GM12878 (cell line): ENCODE measurements around the gene ACADVL. TPM values are rescaled to one million over a fixed set of nuclear protein-coding genes. Genes with fewer than 3 reads are reported as not detected.

Source experiments
- FOS ChIP-seq: IDR thresholded peaks from 3 replicates; pipeline ENCODE4 v1.6.1; 2011; ENCODE audit warnings: borderline replicate concordance; ENCODE audit not compliant: insufficient read length; ENCODE audit errors: extremely low read depth
- NFYA ChIP-seq: IDR thresholded peaks from 2 replicates; pipeline ENCODE4 v1.6.1; 2011; ENCODE audit warnings: low read depth, mild to moderate bottlenecking, low read length, improper control_type of control experiment, borderline replicate concordance
- PAX8 ChIP-seq: fragments of 450-650 bp; IDR thresholded peaks from 2 replicates; pipeline ENCODE4 v1.6.1; 2017; ENCODE audit warnings: mild to moderate bottlenecking, moderate library complexity
- SREBF2 ChIP-seq: IDR thresholded peaks from 2 replicates; pipeline ENCODE4 v1.6.1; 2012; ENCODE audit warnings: mild to moderate bottlenecking, low read length
- polyA plus RNA-seq, 11 experiments: library from polyadenylated mRNA; depleted of rRNA in 4 of 11; unstranded in 6 of 11; stranded (reverse) in 5 of 11; fragments of >200 nt; fragmentation: Nextera tagmentation in 4 of 11; fragmentation: Illumina TruSeq in 1 of 11; extraction: Ambion mirVana in 4 of 11; extraction: Trizol in 1 of 11; gene quantifications; 1 replicate in 1 of 11; 2 replicates in 10 of 11; pipeline versions ENCODE4 v1.2.1 to v1.2.3, GENCODE V29; 2011 to 2016; ENCODE audit warnings: inconsistent platforms in 2 of 11, missing spikeins in 2 of 11, low read depth in 1 of 11
- total RNA-seq, 4 experiments: library from RNA; depleted of rRNA in 3 of 4; stranded (reverse); fragments of >200 nt in 3 of 4; fragmentation: Illumina TruSeq in 1 of 4; extraction: Trizol in 1 of 4; gene quantifications; 2 replicates each; pipeline versions ENCODE4 v1.2.1 to v1.2.3, GENCODE V29; 2013 to 2021
- TF ChIP-seq, protein P1 (sequence below): fragments of 450-650 bp; IDR thresholded peaks from 2 replicates; pipeline ENCODE4 v1.6.1; 2017; ENCODE audit warnings: mild to moderate bottlenecking, moderate library complexity
- TF ChIP-seq, protein P2 (sequence below): IDR thresholded peaks from 2 replicates; pipeline ENCODE4 v1.6.1; 2011; ENCODE audit warnings: borderline replicate concordance, low read depth, mild to moderate bottlenecking, moderate library complexity, low read length; ENCODE audit not compliant: insufficient read depth, poor library complexity, severe bottlenecking
- TF ChIP-seq, protein P3 (sequence below): IDR thresholded peaks from 2 replicates; pipeline ENCODE4 v1.6.1; 2012; ENCODE audit warnings: low read depth, low read length, improper control_type of control experiment

ACADVL gene
- total and polyA plus RNA-seq, 10 of the 15 experiments (the other 5 are each of a cell fraction or from before 2014, with no cell fraction given) = 25.4 to 232 (median 180) TPM

DNA sequence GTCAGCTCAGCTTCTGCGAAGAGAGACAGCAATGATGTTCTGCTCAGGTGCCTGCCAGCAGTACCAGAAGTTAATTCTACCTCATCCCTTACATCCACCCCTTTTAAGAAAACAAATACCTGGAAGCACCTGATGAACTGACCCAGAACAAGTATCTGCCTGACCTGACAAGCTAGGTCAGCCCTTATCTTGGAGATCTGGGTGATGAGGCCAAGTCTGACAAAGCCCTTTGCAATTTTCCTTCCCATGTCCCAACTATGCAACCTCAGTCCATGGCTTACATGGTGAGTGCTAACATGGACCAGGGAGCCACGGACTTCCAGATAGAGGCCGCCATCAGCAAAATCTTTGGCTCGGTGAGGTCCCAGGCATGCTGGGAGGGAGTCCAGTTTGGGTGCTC lies 3.6 kb downstream of the ACADVL start (continued):
- TF ChIP-seq, protein P1, sequence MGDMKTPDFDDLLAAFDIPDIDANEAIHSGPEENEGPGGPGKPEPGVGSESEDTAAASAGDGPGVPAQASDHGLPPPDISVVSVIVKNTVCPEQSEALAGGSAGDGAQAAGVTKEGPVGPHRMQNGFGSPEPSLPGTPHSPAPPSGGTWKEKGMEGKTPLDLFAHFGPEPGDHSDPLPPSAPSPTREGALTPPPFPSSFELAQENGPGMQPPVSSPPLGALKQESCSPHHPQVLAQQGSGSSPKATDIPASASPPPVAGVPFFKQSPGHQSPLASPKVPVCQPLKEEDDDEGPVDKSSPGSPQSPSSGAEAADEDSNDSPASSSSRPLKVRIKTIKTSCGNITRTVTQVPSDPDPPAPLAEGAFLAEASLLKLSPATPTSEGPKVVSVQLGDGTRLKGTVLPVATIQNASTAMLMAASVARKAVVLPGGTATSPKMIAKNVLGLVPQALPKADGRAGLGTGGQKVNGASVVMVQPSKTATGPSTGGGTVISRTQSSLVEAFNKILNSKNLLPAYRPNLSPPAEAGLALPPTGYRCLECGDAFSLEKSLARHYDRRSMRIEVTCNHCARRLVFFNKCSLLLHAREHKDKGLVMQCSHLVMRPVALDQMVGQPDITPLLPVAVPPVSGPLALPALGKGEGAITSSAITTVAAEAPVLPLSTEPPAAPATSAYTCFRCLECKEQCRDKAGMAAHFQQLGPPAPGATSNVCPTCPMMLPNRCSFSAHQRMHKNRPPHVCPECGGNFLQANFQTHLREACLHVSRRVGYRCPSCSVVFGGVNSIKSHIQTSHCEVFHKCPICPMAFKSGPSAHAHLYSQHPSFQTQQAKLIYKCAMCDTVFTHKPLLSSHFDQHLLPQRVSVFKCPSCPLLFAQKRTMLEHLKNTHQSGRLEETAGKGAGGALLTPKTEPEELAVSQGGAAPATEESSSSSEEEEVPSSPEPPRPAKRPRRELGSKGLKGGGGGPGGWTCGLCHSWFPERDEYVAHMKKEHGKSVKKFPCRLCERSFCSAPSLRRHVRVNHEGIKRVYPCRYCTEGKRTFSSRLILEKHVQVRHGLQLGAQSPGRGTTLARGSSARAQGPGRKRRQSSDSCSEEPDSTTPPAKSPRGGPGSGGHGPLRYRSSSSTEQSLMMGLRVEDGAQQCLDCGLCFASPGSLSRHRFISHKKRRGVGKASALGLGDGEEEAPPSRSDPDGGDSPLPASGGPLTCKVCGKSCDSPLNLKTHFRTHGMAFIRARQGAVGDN = no peak
- TF ChIP-seq SREBF2 (no peak), PAX8 (no peak), FOS (no peak), NFYA (no peak)
- TF ChIP-seq, protein P2, sequence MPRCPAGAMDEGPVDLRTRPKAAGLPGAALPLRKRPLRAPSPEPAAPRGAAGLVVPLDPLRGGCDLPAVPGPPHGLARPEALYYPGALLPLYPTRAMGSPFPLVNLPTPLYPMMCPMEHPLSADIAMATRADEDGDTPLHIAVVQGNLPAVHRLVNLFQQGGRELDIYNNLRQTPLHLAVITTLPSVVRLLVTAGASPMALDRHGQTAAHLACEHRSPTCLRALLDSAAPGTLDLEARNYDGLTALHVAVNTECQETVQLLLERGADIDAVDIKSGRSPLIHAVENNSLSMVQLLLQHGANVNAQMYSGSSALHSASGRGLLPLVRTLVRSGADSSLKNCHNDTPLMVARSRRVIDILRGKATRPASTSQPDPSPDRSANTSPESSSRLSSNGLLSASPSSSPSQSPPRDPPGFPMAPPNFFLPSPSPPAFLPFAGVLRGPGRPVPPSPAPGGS = no peak
- TF ChIP-seq, protein P3, sequence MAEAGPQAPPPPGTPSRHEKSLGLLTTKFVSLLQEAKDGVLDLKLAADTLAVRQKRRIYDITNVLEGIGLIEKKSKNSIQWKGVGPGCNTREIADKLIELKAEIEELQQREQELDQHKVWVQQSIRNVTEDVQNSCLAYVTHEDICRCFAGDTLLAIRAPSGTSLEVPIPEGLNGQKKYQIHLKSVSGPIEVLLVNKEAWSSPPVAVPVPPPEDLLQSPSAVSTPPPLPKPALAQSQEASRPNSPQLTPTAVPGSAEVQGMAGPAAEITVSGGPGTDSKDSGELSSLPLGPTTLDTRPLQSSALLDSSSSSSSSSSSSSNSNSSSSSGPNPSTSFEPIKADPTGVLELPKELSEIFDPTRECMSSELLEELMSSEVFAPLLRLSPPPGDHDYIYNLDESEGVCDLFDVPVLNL = no peak
- TF ChIP-seq, all 136 proteins: peak for 0
